ENCODE results near the gene SNAPC2. TPM values are rescaled to one million over a fixed set of nuclear protein-coding genes. Genes with fewer than 3 reads are reported as not detected.
"Not testable (repeated sequence)": the region's sequence is repeated elsewhere in the genome, so short reads cannot be mapped to it uniquely, and the experiment has no call there.

SNAPC2 gene
- total and polyA plus RNA-seq, 7 donors = 4.6 to 16.0 (median 8.5) TPM

- no peaks in the 10 kb centered on the region for H3K9me3 ChIP-seq
- H3K27ac ChIP-seq = no peak within 1 kb of the TSS
- intact Hi-C loops (cut with DNase I) = no loop called here
- H3K4me3 ChIP-seq = peak within 1 kb of the TSS; percentile 22
- H3K27me3 ChIP-seq (ENCODE audit: insufficient read depth in 3 of 3, low read length in 2 of 3) = peaks cover 0 to 37% (median 0%) of the 10 kb centered on the region in 3 donors
- ATAC-seq (peak in 2 of 4 donors; percentile 61 to 81), DNase-seq (no peak)
- H3K4me1 ChIP-seq = no peaks in the 10 kb centered on the region
- 12 to 18% (median 13%) methylated on average over 36 to 53 of the region's 53 CpGs for WGBS, 3 donors
- no peak for TF ChIP-seq CTCF (IDR thresholded peaks at IDR 0.05)
- no peaks in the 10 kb centered on the region for H3K36me3 ChIP-seq (ENCODE audit: insufficient read depth in 1 of 2, low read depth in 1 of 2)
These were observed 31.9 kb upstream of the SNAPC2 start, which contains the start of gene LRRC8E for GRCh38 chr19:7888145-7888825. Gene LRRC8E (plus strand): TSS chr19:7888510. CDS start chr19:7895604, 7,094 bp downstream.

GRCh38 chr19:7888826-7889217 lies 31.3 kb upstream of the SNAPC2 start:
- Histone ChIP-seq H3K36me3 (ENCODE audit: insufficient read depth in 1 of 2, low read depth in 1 of 2) (no peaks in the 10 kb centered on the region), H3K4me3 (peak overlapping the region; percentile 22), H3K27me3 (ENCODE audit: insufficient read depth in 3 of 3, low read length in 2 of 3) (peaks cover 0 to 42% (median 0%) of the 10 kb centered on the region in 3 donors), H3K4me1 (no peaks in the 10 kb centered on the region), H3K27ac (no peak overlapping the region), H3K9me3 (no peaks in the 10 kb centered on the region)
- DNase-seq (no peak), ATAC-seq (no peak)
- intact Hi-C loops (cut with DNase I) = no loop called here
- WGBS, 3 donors = 74 to 79% (median 75%) methylated on average over 8 of the region's 8 CpGs
- no peak for TF ChIP-seq CTCF (IDR thresholded peaks at IDR 0.05)

- intact Hi-C loops (cut with DNase I); ATAC-seq; H3K36me3 ChIP-seq (ENCODE audit: insufficient read depth in 1 of 2, low read depth in 1 of 2); H3K9me3 ChIP-seq; H3K4me3 ChIP-seq; DNase-seq; H3K27ac ChIP-seq; H3K4me1 ChIP-seq: not testable (repeated sequence)
- peaks cover 0 to 32% (median 0%) of the 10 kb centered on the region in 3 donors for H3K27me3 ChIP-seq (ENCODE audit: insufficient read depth in 3 of 3, low read length in 2 of 3)
- WGBS, 3 donors = 75 to 81% (median 77%) methylated on average over 17 to 18 of the region's 18 CpGs
These were observed 26.6 kb upstream of the SNAPC2 start for GRCh38 chr19:7893362-7894101.

- 37 to 46% (median 40%) methylated on average over 17 to 18 of the region's 18 CpGs for WGBS, 3 donors
- TF ChIP-seq CTCF (IDR thresholded peaks at IDR 0.05) = no peak
- no peaks in the 10 kb centered on the region for H3K36me3 ChIP-seq (ENCODE audit: insufficient read depth in 1 of 2, low read depth in 1 of 2)
- no peak overlapping the region for H3K27ac ChIP-seq
- DNase-seq = no peak
- intact Hi-C loops (cut with DNase I) = no loop called here
- H3K27me3 ChIP-seq (ENCODE audit: insufficient read depth in 3 of 3, low read length in 2 of 3) = peaks cover 0 to 21% (median 0%) of the 10 kb centered on the region in 3 donors
- no peaks in the 10 kb centered on the region for H3K9me3 ChIP-seq
- no peak overlapping the region for H3K4me3 ChIP-seq
- H3K4me1 ChIP-seq = no peaks in the 10 kb centered on the region
- no peak for ATAC-seq
These were observed 25.4 kb upstream of the SNAPC2 start for GRCh38 chr19:7894612-7895309.

- TF ChIP-seq CTCF (IDR thresholded peaks at IDR 0.05) = no peak
- no peak for ATAC-seq
- no peak overlapping the region for H3K27ac ChIP-seq
- no peaks in the 10 kb centered on the region for H3K9me3 ChIP-seq
- peaks cover 5% of the 10 kb centered on the region for H3K4me1 ChIP-seq
- H3K27me3 ChIP-seq (ENCODE audit: insufficient read depth in 3 of 3, low read length in 2 of 3) = peaks cover 0 to 15% (median 0%) of the 10 kb centered on the region in 3 donors
- no peaks in the 10 kb centered on the region for H3K36me3 ChIP-seq (ENCODE audit: insufficient read depth in 1 of 2, low read depth in 1 of 2)
- intact Hi-C loops (cut with DNase I) = no loop called here
- WGBS, 3 donors = 82 to 84% (median 82%) methylated on average over 13 of the region's 13 CpGs
- no peak overlapping the region for H3K4me3 ChIP-seq
- DNase-seq = no peak
These were observed 24.6 kb upstream of the SNAPC2 start for GRCh38 chr19:7895565-7895964.
